ENCODE measurements around the gene AGBL1.

The AGBL1 gene

GRCh38 chr15:86394866-86395265, 315.2 kb downstream of the AGBL1 start:
- TF ChIP-seq, protein P1, sequence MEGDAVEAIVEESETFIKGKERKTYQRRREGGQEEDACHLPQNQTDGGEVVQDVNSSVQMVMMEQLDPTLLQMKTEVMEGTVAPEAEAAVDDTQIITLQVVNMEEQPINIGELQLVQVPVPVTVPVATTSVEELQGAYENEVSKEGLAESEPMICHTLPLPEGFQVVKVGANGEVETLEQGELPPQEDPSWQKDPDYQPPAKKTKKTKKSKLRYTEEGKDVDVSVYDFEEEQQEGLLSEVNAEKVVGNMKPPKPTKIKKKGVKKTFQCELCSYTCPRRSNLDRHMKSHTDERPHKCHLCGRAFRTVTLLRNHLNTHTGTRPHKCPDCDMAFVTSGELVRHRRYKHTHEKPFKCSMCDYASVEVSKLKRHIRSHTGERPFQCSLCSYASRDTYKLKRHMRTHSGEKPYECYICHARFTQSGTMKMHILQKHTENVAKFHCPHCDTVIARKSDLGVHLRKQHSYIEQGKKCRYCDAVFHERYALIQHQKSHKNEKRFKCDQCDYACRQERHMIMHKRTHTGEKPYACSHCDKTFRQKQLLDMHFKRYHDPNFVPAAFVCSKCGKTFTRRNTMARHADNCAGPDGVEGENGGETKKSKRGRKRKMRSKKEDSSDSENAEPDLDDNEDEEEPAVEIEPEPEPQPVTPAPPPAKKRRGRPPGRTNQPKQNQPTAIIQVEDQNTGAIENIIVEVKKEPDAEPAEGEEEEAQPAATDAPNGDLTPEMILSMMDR (IDR thresholded peaks at IDR 0.05; ENCODE audit: low read length, missing control alignments), result no peak
- H3K4me3 ChIP-seq (replicated peaks; ENCODE audit: low read depth, low read length), result no peak overlapping the region
- no peak for DNase-seq (ENCODE audit: low read depth)

DNA sequence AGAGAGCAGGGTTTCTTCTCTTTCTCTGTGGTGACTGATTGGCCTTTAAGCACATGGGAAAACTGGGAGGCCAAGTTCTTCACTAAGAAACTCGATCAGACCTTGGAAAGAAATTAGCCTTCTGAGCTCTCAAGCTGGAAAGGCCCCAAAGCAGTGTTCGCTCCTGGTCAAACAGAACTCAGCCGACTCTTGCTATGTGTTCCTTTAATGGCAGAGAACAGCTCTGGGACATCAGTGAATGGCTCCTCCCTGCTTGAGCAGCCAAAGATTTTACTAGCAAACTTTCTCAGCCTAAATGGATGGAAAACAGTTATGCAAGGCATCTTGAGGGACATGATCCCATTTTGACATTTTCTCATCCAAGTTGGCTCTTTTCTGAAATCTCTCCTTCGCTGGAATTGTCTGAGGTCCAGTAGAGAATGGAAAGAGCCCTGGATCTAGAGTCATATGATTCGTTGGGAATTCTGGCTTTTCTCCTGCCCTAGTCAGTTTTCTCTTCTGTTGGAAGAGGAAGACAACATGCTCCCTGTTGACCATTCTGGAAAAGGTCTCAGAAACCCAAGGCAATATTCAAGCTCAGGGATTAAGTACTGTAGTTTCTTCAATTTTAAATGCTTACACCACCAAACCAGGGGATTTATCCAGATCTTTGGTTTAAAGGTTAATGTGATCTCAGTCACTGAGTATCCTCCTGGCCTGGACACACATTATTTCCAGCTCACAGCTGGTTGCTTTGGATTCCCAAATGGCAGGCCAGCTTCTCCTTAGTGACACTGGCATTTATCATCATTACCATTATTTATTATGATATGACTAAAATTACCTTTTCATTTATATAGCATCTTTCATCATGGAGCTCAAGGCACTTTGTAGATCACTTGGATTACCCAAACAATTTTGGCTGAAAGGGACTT, 319.6 kb downstream of the AGBL1 start:
- TF ChIP-seq, protein P1 (IDR thresholded peaks at IDR 0.05; ENCODE audit: low read length, missing control alignments), result no peak
- no peak for DNase-seq (ENCODE audit: low read depth)
- no peak overlapping the region for H3K4me3 ChIP-seq (replicated peaks; ENCODE audit: low read depth, low read length)

DNA sequence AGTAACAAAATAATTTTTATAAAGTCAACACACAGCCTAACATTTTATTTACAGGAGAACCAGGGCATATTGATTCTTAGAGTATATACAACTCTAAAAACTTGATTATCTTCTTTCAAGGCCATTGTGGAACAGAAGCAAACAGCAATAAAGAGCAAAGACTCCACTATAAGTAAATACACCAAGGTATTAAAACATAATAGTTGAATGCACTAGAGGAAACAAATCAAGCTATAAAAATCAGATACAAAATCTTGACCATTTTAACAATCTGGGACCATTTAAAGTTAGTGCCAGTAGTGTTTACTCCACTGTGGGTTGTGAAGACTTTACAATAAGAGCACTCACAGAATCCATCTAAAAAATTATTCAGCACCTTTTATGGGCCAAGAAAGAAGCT, 323.6 kb downstream of the AGBL1 start:
- TF ChIP-seq, protein P1 (IDR thresholded peaks at IDR 0.05; ENCODE audit: low read length, missing control alignments), result no peak
- DNase-seq (ENCODE audit: low read depth), result no peak
- no peak overlapping the region for H3K4me3 ChIP-seq (replicated peaks; ENCODE audit: low read depth, low read length)

DNA sequence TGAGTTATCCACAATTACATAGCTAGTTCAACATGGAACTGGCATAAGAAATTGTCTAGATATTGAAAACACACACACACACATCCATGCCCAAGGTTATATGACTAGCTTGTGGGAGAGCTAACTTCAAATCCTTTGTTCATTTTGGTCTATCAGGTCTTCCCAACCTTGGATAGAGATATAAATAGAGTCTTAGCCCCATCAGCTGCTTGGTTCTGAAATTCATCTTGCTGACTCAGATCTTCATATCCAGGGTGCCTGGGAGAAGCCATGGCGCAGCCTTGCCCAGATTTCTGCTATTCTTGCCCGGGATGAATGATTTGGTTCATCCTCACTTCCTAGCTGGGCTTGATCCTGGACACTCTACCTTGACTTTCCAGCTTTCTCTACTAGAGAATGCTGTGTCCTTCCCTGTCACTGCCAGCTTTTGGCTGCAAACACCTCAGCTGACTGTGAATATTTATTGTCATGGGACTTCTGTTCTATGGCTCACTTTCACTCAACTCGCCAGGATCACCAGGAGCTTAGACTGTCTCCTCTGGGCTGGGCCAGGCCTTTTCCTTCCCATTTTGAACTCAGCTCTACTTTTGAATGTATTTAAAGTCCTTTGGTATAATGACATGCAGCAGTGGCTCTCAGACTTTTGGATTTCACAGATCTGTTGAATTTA, 324.4 kb downstream of the AGBL1 start:
- TF ChIP-seq, protein P1 (IDR thresholded peaks at IDR 0.05; ENCODE audit: low read length, missing control alignments), result no peak
- DNase-seq (ENCODE audit: low read depth), result no peak
- H3K4me3 ChIP-seq (replicated peaks; ENCODE audit: low read depth, low read length), result no peak overlapping the region

DNA sequence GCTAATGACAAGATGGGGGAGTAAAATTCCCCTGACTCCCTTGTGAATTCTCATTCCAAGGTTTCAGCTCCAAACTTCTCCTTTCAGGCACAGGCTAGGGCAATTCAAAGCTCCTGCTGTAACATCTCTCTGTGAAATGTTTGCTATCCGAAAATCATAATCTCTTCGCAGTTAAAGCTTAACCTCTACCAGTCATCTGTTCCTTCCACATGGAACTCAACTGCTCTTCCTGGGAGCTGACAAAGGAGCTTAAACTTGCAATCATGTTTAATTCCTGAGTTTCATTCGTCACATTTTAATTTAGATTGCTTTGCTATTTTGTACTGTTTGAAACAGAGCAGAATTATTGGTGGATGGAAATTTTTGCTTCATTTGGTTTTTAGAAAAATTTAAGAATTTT, 328.6 kb downstream of the AGBL1 start:
- DNase-seq (ENCODE audit: low read depth), result no peak
- TF ChIP-seq, protein P1 (IDR thresholded peaks at IDR 0.05; ENCODE audit: low read length, missing control alignments), result no peak
- H3K4me3 ChIP-seq (replicated peaks; ENCODE audit: low read depth, low read length), result no peak overlapping the region

DNA sequence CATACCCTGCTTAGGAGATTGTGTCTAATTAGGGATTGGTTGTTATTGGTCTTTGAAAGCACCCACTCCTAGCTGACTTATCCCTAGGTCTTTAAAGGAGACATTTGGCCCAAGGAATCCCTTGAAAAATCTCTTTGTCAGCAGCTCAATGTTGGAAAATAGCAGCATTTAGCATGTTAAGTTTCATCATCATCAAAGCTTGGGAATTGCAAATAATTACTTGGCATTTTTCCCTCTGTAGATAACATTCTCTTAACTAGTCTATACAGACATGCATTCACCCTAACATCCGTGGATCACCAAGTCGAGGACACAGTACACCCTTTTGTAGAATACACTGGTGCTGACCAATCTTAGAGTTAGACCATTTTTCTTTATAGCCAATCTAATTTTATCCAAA, 332.2 kb downstream of the AGBL1 start:
- DNase-seq (ENCODE audit: low read depth), result no peak
- no peak overlapping the region for H3K4me3 ChIP-seq (replicated peaks; ENCODE audit: low read depth, low read length)
- TF ChIP-seq, protein P1 (IDR thresholded peaks at IDR 0.05; ENCODE audit: low read length, missing control alignments), result no peak

All from fibroblast of pulmonary artery (primary cell).